Suprapubic skin (tissue), 4 donors: ENCODE measurements around the gene CLTC.

Source experiments
- POLR2A ChIP-seq, 2 donors: fragments of 450-650 bp; IDR thresholded peaks; one replicate each; pipeline ENCODE4 v1.6.1; 2017; ENCODE audit warnings: antibody characterized with exemption in 2 of 2, mild to moderate bottlenecking in 2 of 2, moderate library complexity in 2 of 2
- POLR2AphosphoS5 ChIP-seq, 3 donors: sonication (generic); formaldehyde crosslinking; IDR thresholded peaks; one replicate each; pipeline ENCODE4 v1.6.1; 2017; ENCODE audit warnings: antibody characterized with exemption in 3 of 3
- TF ChIP-seq, protein P1 (sequence below), 2 donors: fragments of 200-600 bp in 1 of 2; fragments of 450-650 bp in 1 of 2; sonication (generic) in 1 of 2; IDR thresholded peaks; one replicate each; pipeline ENCODE4 v1.5.1; 2016 to 2019; ENCODE audit warnings: antibody characterized with exemption in 2 of 2, mild to moderate bottlenecking in 1 of 2, moderate library complexity in 1 of 2

DNA sequence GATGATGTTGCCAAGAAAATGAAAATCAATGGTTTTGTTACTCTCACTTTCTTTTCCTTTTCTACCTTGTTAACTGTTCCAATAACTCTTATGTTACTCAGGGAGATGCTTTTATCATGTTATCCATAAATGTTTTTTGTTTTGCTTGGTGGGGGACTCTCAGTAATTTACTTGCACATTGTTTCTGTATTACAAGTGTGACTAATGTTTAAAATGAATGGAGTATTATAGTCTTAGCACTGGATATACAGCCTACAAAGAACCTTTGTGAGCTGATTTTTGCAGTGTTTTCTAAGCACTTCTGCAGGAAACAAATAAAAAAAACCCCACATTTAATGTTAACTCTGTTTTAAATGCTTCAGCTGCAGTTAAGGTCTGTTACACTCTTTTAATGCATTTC lies 99.8 kb downstream of the CLTC start:
- TF ChIP-seq, protein P1, sequence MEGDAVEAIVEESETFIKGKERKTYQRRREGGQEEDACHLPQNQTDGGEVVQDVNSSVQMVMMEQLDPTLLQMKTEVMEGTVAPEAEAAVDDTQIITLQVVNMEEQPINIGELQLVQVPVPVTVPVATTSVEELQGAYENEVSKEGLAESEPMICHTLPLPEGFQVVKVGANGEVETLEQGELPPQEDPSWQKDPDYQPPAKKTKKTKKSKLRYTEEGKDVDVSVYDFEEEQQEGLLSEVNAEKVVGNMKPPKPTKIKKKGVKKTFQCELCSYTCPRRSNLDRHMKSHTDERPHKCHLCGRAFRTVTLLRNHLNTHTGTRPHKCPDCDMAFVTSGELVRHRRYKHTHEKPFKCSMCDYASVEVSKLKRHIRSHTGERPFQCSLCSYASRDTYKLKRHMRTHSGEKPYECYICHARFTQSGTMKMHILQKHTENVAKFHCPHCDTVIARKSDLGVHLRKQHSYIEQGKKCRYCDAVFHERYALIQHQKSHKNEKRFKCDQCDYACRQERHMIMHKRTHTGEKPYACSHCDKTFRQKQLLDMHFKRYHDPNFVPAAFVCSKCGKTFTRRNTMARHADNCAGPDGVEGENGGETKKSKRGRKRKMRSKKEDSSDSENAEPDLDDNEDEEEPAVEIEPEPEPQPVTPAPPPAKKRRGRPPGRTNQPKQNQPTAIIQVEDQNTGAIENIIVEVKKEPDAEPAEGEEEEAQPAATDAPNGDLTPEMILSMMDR (IDR thresholded peaks at IDR 0.05) = no peak
- TF ChIP-seq POLR2A (IDR thresholded peaks at IDR 0.05) (no peak), POLR2AphosphoS5 (IDR thresholded peaks at IDR 0.05) (no peak)
